OCI-LY7 (cell line): ENCODE measurements around the gene PANK2. TPM values are rescaled to one million over a fixed set of nuclear protein-coding genes. Genes with fewer than 3 reads are reported as not detected.

ENCODE experiments used
- BruUV-seq: library from RNA; stranded (reverse); fragments of 400-500 nt; replicated peaks from 2 replicates; lab custom pipeline; 2021; lab: Mats Ljungman, UMichigan
- CTCF ChIA-PET: fragments of 300-600 bp; sonication (Branson Sonifier 250); formaldehyde crosslinking; loops from one replicate; lab custom pipeline; 2022; ENCODE audit warnings: antibody characterized with exemption; ENCODE audit not compliant: unreplicated experiment; lab: Charles Lee
- POLR2A ChIA-PET: fragments of 300-600 bp; sonication (Branson Sonifier 250); formaldehyde crosslinking; loops from one replicate; lab custom pipeline; 2022; ENCODE audit warnings: antibody characterized with exemption; lab: Charles Lee
- DNase-seq: peaks from one replicate; pipeline ENCODE4 v3.0.0-alpha.2; 2015; ENCODE audit warnings: low spot score
- H2AFZ ChIP-seq: fragments of 200-600 bp; sonication (generic), shearing (Covaris generic); 2 replicates; pipeline ENCODE4 v1.6.1; 2014; ENCODE audit warnings: mild to moderate bottlenecking, antibody characterized with exemption, low read length, moderate library complexity
- H3K27ac ChIP-seq: fragments of 200-600 bp; sonication (generic); 2 replicates; pipeline ENCODE4 v1.5.1; 2014; ENCODE audit warnings: mixed run types, low read depth, mild to moderate bottlenecking, moderate library complexity, low read length, inconsistent platforms; ENCODE audit not compliant: poor library complexity, severe bottlenecking
- H3K36me3 ChIP-seq: fragments of 200-600 bp; sonication (generic); 2 replicates; pipeline ENCODE4 v1.6.1; 2014; ENCODE audit warnings: mild to moderate bottlenecking, antibody characterized with exemption, low read length, moderate library complexity, mixed read lengths; ENCODE audit not compliant: insufficient read depth
- H3K4me1 ChIP-seq: fragments of 200-600 bp; sonication (generic); 2 replicates; pipeline ENCODE4 v1.5.1; 2014; ENCODE audit warnings: mild to moderate bottlenecking, low read length; ENCODE audit not compliant: insufficient read depth, poor library complexity, severe bottlenecking
- H3K4me2 ChIP-seq: fragments of 200-600 bp; sonication (generic); 2 replicates; pipeline ENCODE4 v1.6.1; 2014; ENCODE audit warnings: mild to moderate bottlenecking, low read length
- H3K4me3 ChIP-seq: fragments of 200-600 bp; sonication (generic); 2 replicates; pipeline ENCODE4 v1.5.1; 2014; ENCODE audit warnings: mild to moderate bottlenecking, low read depth, low read length; ENCODE audit not compliant: poor library complexity, severe bottlenecking
- H3K79me2 ChIP-seq: fragments of 200-600 bp; sonication (generic); 2 replicates; pipeline ENCODE4 v1.6.1; 2016; ENCODE audit warnings: low read depth, mild to moderate bottlenecking, low read length, moderate library complexity, mixed read lengths; ENCODE audit not compliant: insufficient read depth
- H3K9me2 ChIP-seq: fragments of 200-600 bp; sonication (generic); 2 replicates; pipeline ENCODE4 v1.6.1; 2016; ENCODE audit warnings: mild to moderate bottlenecking, low read length, mixed read lengths; ENCODE audit not compliant: insufficient read depth
- H3K9me3 ChIP-seq: fragments of 200-600 bp; sonication (generic); 2 replicates; pipeline ENCODE4 v1.6.1; 2014; ENCODE audit warnings: mild to moderate bottlenecking, mixed run types, low read length, mixed read lengths
- H4K20me1 ChIP-seq: fragments of 200-600 bp; sonication (generic); 2 replicates; pipeline ENCODE4 v1.6.1; 2014; ENCODE audit warnings: mild to moderate bottlenecking, antibody characterized with exemption, low read length, moderate library complexity, mixed read lengths; ENCODE audit not compliant: insufficient read depth
- EZH2phosphoT487 ChIP-seq: fragments of 200-600 bp; sonication (generic); IDR thresholded peaks from 2 replicates; pipeline ENCODE4 v1.6.1; 2018; ENCODE audit warnings: low read depth, borderline replicate concordance, mild to moderate bottlenecking, mixed run types, antibody characterized with exemption, low read length, moderate library complexity, mixed read lengths
- intact Hi-C: fragments of 100-400 bp; cut with micrococcal nuclease; formaldehyde crosslinking; loops from one replicate; pipeline ENCODE4 v1.10.0; 2022; ENCODE audit not compliant: unreplicated experiment
- total RNA-seq, 2 experiments: library from RNA; depleted of rRNA in 1 of 2; stranded (reverse); fragments of >200 nt in 1 of 2; shearing (Covaris generic) in 1 of 2; gene quantifications; 2 replicates each; pipeline ENCODE4 v1.2.3, GENCODE V29; 2014 to 2022
- TF ChIP-seq, protein P1 (sequence below): fragments of 200-600 bp; sonication (generic); conservative IDR thresholded peaks from 2 replicates; pipeline ENCODE4 v1.5.1; 2014; ENCODE audit warnings: mild to moderate bottlenecking, antibody characterized with exemption, low read length, moderate library complexity, mixed read lengths

The PANK2 gene
- total RNA-seq, 2 experiments from 2014 or later, result 40.9 to 66.6 TPM

DNA sequence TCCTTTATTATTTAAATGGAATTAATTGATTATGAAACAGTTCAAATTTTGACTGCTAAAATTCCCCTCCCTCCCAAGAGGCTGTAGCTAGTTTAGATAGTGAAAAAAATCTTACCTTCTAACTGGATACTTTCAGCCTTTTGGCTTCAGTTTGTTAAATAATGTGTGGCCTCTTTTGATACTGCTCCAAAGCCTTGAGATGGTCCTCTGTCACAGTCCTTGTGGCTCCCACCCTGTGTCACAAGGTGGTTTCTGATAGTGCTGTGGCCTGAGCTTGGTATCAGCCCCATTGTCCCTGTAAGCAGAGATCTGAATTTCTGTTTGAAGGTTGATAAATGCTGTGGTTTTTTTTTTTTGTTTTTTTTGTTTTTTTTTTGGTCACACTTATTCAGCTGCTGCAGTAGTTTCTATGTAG lies 20.8 kb downstream of the PANK2 start:
- no peak for DNase-seq
- Histone ChIP-seq H3K79me2 (peaks cover 71% of the 10 kb centered on the region), H3K4me1 (peaks cover 15% of the 10 kb centered on the region), H3K4me3 (no peak overlapping the region), H3K9me2 (no peaks in the 10 kb centered on the region), H3K4me2 (no peak overlapping the region), H4K20me1 (peaks cover 21% of the 10 kb centered on the region), H2AFZ (no peak overlapping the region), H3K36me3 (peaks cover 87% of the 10 kb centered on the region), H3K9me3 (no peaks in the 10 kb centered on the region), H3K27ac (no peak overlapping the region)
- no peak for TF ChIP-seq EZH2phosphoT487
- TF ChIP-seq, protein P1, sequence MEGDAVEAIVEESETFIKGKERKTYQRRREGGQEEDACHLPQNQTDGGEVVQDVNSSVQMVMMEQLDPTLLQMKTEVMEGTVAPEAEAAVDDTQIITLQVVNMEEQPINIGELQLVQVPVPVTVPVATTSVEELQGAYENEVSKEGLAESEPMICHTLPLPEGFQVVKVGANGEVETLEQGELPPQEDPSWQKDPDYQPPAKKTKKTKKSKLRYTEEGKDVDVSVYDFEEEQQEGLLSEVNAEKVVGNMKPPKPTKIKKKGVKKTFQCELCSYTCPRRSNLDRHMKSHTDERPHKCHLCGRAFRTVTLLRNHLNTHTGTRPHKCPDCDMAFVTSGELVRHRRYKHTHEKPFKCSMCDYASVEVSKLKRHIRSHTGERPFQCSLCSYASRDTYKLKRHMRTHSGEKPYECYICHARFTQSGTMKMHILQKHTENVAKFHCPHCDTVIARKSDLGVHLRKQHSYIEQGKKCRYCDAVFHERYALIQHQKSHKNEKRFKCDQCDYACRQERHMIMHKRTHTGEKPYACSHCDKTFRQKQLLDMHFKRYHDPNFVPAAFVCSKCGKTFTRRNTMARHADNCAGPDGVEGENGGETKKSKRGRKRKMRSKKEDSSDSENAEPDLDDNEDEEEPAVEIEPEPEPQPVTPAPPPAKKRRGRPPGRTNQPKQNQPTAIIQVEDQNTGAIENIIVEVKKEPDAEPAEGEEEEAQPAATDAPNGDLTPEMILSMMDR, result no peak
- BruUV-seq, result no TSS peak
- intact Hi-C loops, result no loop called here
- POLR2A ChIA-PET, result interaction anchor here (1.9 kb wide), 1 partner anchor 9 kb away, joined by 11 read pairs; no protein-coding TSS in a partner anchor
- CTCF ChIA-PET, result no interaction called here

DNA sequence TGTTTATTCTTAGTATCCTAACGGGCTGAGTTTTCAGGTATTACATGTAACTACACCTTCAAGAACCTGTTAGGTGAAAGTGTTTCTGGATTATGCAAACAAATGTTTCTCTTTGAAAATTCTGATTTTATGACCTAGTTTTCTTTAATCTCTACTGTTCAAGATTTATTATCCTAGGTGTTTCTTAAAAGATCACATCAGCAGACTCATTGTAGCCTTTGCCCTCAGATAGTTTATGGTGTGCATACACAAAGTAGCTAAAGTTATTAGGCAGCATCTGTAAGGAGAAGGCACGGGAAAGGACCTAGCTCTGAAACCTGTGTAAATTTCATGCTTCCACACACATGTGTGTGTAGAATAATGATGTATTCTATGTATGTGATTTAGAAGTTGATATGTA lies 21.7 kb downstream of the PANK2 start:
- Histone ChIP-seq H3K79me2 (peaks cover 69% of the 10 kb centered on the region), H3K36me3 (peaks cover 90% of the 10 kb centered on the region), H2AFZ (no peak overlapping the region), H4K20me1 (peaks cover 24% of the 10 kb centered on the region), H3K4me2 (no peak overlapping the region), H3K27ac (no peak overlapping the region), H3K9me2 (no peaks in the 10 kb centered on the region), H3K9me3 (no peaks in the 10 kb centered on the region), H3K4me3 (no peak overlapping the region), H3K4me1 (peaks cover 15% of the 10 kb centered on the region)
- BruUV-seq, result TSS peak; percentile 11
- CTCF ChIA-PET, result no interaction called here
- POLR2A ChIA-PET, result interaction anchor here (0.7 to 1.9 kb wide), 2 partner anchors 10 to 1078 kb away, joined by 3 to 11 read pairs; no protein-coding TSS in a partner anchor
- intact Hi-C loops, result no loop called here
- TF ChIP-seq, protein P1, result no peak
- TF ChIP-seq EZH2phosphoT487, result no peak
- no peak for DNase-seq

GRCh38 chr20:3911956-3912355 lies 22.8 kb downstream of the PANK2 start:
- intact Hi-C loops, result no loop called here
- Histone ChIP-seq H3K4me1 (peaks cover 3% of the 10 kb centered on the region), H3K9me2 (no peaks in the 10 kb centered on the region), H3K79me2 (peaks cover 69% of the 10 kb centered on the region), H3K27ac (no peak overlapping the region), H2AFZ (no peak overlapping the region), H3K36me3 (peaks cover 97% of the 10 kb centered on the region), H3K4me3 (no peak overlapping the region), H3K4me2 (no peak overlapping the region), H4K20me1 (peaks cover 35% of the 10 kb centered on the region), H3K9me3 (no peaks in the 10 kb centered on the region)
- CTCF ChIA-PET, result no interaction called here
- POLR2A ChIA-PET, result no interaction called here
- TF ChIP-seq, protein P1, result no peak
- TF ChIP-seq EZH2phosphoT487, result no peak
- DNase-seq, result no peak
- no TSS peak for BruUV-seq
